OCI-LY1 (cell line): Measurements from ENCODE around the gene CCDC85C.

ENCODE experiments used
- H2AFZ ChIP-seq: fragments of 200-600 bp; sonication (generic), shearing (Covaris generic); 2 replicates; pipeline ENCODE4 v1.6.0; 2014; ENCODE audit warnings: antibody characterized with exemption, mild to moderate bottlenecking, low read length
- H3F3A ChIP-seq: fragments of 200-600 bp; sonication (generic), shearing (Covaris generic); 2 replicates; pipeline ENCODE4 v1.6.0; 2014; ENCODE audit warnings: mild to moderate bottlenecking, antibody characterized with exemption, low read length, moderate library complexity; ENCODE audit not compliant: insufficient read depth
- H3K27ac ChIP-seq: fragments of 200-600 bp; sonication (generic); 2 replicates; pipeline ENCODE4 v1.5.1; 2014; ENCODE audit warnings: low read length, mixed run types, mild to moderate bottlenecking, low read depth; ENCODE audit not compliant: poor library complexity, severe bottlenecking
- H3K27me3 ChIP-seq: fragments of 200-600 bp; sonication (generic); 2 replicates; pipeline ENCODE4 v1.6.0; 2014; ENCODE audit warnings: antibody characterized with exemption, mild to moderate bottlenecking, low read length, moderate library complexity; ENCODE audit not compliant: insufficient read depth
- H3K36me3 ChIP-seq: fragments of 200-600 bp; sonication (generic); 2 replicates; pipeline ENCODE4 v1.6.1; 2014; ENCODE audit warnings: mild to moderate bottlenecking, antibody characterized with exemption, low read length, moderate library complexity, mixed read lengths; ENCODE audit not compliant: insufficient read depth
- H3K4me1 ChIP-seq: fragments of 200-600 bp; sonication (generic); 2 replicates; pipeline ENCODE4 v1.5.1; 2014; ENCODE audit warnings: mild to moderate bottlenecking, low read length, moderate library complexity; ENCODE audit not compliant: insufficient read depth, severe bottlenecking
- H3K4me2 ChIP-seq: fragments of 200-600 bp; sonication (generic), shearing (Covaris generic); 2 replicates; pipeline ENCODE4 v1.6.1; 2014; ENCODE audit warnings: low read length
- H3K4me3 ChIP-seq: fragments of 200-600 bp; sonication (generic); 2 replicates; pipeline ENCODE4 v1.5.1; 2014; ENCODE audit warnings: low read length, low read depth, mild to moderate bottlenecking, mixed read lengths; ENCODE audit not compliant: poor library complexity, severe bottlenecking
- H3K79me2 ChIP-seq: fragments of 200-600 bp; shearing (Covaris generic); 2 replicates; pipeline ENCODE4 v1.6.1; 2016; ENCODE audit warnings: mixed run types, low read length, mixed read lengths; ENCODE audit not compliant: insufficient read depth
- H3K9ac ChIP-seq: fragments of 200-600 bp; sonication (generic), shearing (Covaris generic); 2 replicates; pipeline ENCODE4 v1.6.1; 2014; ENCODE audit warnings: mild to moderate bottlenecking, low read length, mixed read lengths
- H3K9me2 ChIP-seq: fragments of 200-600 bp; sonication (generic), shearing (Covaris generic); 2 replicates; pipeline ENCODE4 v1.6.1; 2014; ENCODE audit warnings: low read depth, mild to moderate bottlenecking, low read length, mixed read lengths
- H3K9me3 ChIP-seq: fragments of 200-600 bp; shearing (Covaris generic); 2 replicates; pipeline ENCODE4 v1.6.1; 2014; ENCODE audit warnings: low read length, mixed read lengths
- H4K20me1 ChIP-seq: fragments of 200-600 bp; sonication (generic), shearing (Covaris generic); 2 replicates; pipeline ENCODE4 v1.6.0; 2016; ENCODE audit warnings: mild to moderate bottlenecking, low read length; ENCODE audit not compliant: insufficient read depth
- EZH2 ChIP-seq: fragments of 200-600 bp; sonication (generic), shearing (Covaris generic); IDR thresholded peaks from 2 replicates; pipeline ENCODE4 v1.8.0; 2017; ENCODE audit warnings: borderline replicate concordance, mixed run types, mild to moderate bottlenecking, antibody characterized with exemption, low read length, moderate library complexity, mixed read lengths
- TF ChIP-seq, protein P1 (sequence below): fragments of 200-600 bp; sonication (generic), shearing (Covaris generic); IDR thresholded peaks from 2 replicates; pipeline ENCODE4 v1.5.1; 2017; ENCODE audit warnings: mild to moderate bottlenecking, antibody characterized with exemption, low read length, moderate library complexity, mixed read lengths

Gene CCDC85C

DNA sequence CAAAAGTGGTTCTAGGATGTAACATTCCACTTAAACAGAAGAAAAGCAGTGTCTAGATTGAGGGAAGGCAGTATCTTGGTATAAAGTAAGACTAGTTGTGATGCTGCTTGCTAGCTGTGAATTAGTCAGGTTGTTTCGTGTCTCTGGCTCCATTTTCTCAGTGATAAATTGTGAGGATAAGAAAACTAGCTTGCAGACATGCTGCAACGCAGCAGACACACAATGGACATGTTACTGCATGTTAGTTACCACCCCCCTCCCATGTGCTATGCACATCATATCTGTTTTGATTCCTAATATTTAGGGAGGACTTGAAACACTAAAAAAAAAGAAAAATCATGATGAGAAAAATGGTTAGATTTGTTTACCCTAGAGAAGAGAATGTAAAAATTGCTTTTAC, 119.9 kb downstream of the CCDC85C start:
- Histone ChIP-seq H3K9me2 (no peaks in the 10 kb centered on the region), H2AFZ (no peak overlapping the region), H3F3A (no peaks in the 10 kb centered on the region), H3K4me2 (no peak overlapping the region), H3K79me2 (peaks cover 84% of the 10 kb centered on the region), H4K20me1 (no peaks in the 10 kb centered on the region; the same call in 1 of the 2 replicates), H3K9ac (no peak overlapping the region), H3K9me3 (no peaks in the 10 kb centered on the region), H3K36me3 (no peaks in the 10 kb centered on the region), H3K4me3 (no peak overlapping the region), H3K4me1 (peaks cover 26% of the 10 kb centered on the region), H3K27me3 (no peaks in the 10 kb centered on the region), H3K27ac (no peak overlapping the region)
- no peak for TF ChIP-seq EZH2
- TF ChIP-seq, protein P1, sequence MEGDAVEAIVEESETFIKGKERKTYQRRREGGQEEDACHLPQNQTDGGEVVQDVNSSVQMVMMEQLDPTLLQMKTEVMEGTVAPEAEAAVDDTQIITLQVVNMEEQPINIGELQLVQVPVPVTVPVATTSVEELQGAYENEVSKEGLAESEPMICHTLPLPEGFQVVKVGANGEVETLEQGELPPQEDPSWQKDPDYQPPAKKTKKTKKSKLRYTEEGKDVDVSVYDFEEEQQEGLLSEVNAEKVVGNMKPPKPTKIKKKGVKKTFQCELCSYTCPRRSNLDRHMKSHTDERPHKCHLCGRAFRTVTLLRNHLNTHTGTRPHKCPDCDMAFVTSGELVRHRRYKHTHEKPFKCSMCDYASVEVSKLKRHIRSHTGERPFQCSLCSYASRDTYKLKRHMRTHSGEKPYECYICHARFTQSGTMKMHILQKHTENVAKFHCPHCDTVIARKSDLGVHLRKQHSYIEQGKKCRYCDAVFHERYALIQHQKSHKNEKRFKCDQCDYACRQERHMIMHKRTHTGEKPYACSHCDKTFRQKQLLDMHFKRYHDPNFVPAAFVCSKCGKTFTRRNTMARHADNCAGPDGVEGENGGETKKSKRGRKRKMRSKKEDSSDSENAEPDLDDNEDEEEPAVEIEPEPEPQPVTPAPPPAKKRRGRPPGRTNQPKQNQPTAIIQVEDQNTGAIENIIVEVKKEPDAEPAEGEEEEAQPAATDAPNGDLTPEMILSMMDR = no peak

DNA sequence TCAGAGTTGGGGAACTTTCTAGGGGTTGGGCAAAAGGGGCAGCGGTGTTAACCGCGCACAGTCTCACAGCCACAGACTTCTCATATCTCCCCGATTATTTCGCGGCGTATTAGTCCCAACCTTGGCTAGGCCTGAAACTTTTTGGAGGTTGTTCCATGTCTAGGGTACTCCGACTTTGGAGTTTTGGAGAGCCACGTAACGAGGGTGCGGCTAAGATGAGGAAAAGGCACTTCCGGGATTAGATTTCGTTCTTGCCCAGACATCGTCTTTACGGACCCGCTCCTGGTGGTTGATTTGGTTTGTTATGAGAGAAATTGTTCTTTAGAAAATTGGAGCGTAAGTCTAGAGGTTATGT, 122.3 kb downstream of the CCDC85C start:
- no peaks in the 10 kb centered on the region for H3F3A ChIP-seq
- no peaks in the 10 kb centered on the region; the same call in 1 of the 2 replicates for H4K20me1 ChIP-seq
- H3K9me3 ChIP-seq = no peaks in the 10 kb centered on the region
- H3K4me3 ChIP-seq = peak overlapping the region; percentile 97
- H3K27ac ChIP-seq = peak overlapping the region; percentile 39
- TF ChIP-seq EZH2 = no peak
- TF ChIP-seq, protein P1 = no peak
- peak overlapping the region; percentile 95 for H3K4me2 ChIP-seq
- no peaks in the 10 kb centered on the region for H3K9me2 ChIP-seq
- H3K79me2 ChIP-seq = peaks cover 79% of the 10 kb centered on the region
- H3K9ac ChIP-seq = peak overlapping the region; percentile 87
- H2AFZ ChIP-seq = no peak overlapping the region
- H3K27me3 ChIP-seq = no peaks in the 10 kb centered on the region
- peaks cover 32% of the 10 kb centered on the region for H3K4me1 ChIP-seq
- H3K36me3 ChIP-seq = no peaks in the 10 kb centered on the region; the same call in 1 of the 2 replicates

DNA sequence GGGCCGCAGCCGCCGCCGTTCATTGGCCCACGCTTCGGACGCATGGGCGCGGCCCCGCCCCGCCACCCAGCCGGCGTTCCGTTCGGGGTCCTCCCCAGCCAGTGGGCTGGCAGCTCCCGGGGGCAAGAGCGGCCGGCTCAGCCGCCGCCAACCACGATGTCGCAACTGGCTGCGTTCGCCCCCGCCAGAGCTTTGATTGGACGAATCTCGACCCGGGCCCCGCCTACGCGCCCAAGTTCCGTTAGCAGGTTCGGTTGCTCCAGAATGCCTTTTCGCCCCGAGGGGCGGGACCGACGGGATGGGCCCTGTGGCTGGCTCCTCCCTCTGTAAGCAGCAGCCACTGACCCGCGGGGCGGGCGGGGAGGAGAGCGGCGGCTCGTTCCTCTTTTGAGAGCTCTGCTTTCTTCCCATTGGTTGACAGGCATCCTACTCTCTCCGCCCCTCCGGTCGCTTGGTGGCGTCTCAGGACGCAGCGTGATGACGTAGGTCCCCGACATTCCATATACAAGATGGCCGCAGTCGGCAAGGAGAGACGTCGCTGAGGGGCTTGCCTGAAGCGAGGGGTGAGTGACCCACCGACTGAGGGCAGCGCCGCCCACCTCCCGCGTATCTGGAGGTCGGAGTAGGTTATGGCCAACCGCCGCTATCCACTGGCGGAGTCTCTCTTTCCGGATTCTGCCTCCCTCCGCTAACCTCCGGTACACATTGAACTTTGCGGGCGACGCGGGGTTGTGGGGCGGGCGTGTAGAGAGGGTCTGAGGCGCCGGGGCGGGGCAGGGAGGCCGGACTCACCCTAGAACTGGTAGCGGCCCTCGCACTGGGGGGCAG, 122.9 kb downstream of the CCDC85C start, which contains the start of gene CCNK:
Gene CCNK (plus strand): TSS at position 493 of the 828 bp plus-strand sequence. CDS start 11,269 bp downstream, outside the sequence.
- Histone ChIP-seq H3K4me3 (peak within 1 kb of the TSS; percentile 97), H2AFZ (no peak within 1 kb of the TSS), H3K9me3 (no peaks in the 10 kb centered on the region), H3K9me2 (no peaks in the 10 kb centered on the region), H3K27me3 (no peaks in the 10 kb centered on the region), H3K9ac (peak within 1 kb of the TSS; percentile 87), H3K4me1 (peaks cover 32% of the 10 kb centered on the region), H3K36me3 (no peaks in the 10 kb centered on the region; the same call in 1 of the 2 replicates), H3F3A (no peaks in the 10 kb centered on the region), H3K4me2 (peak within 1 kb of the TSS; percentile 95), H3K27ac (peak within 1 kb of the TSS; percentile 39), H4K20me1 (no peaks in the 10 kb centered on the region; the same call in 1 of the 2 replicates), H3K79me2 (peaks cover 79% of the 10 kb centered on the region)
- TF ChIP-seq, protein P1 = no peak
- TF ChIP-seq EZH2 = no peak
